ENCODE data around the gene PCNX2.

Gene PCNX2

DNA sequence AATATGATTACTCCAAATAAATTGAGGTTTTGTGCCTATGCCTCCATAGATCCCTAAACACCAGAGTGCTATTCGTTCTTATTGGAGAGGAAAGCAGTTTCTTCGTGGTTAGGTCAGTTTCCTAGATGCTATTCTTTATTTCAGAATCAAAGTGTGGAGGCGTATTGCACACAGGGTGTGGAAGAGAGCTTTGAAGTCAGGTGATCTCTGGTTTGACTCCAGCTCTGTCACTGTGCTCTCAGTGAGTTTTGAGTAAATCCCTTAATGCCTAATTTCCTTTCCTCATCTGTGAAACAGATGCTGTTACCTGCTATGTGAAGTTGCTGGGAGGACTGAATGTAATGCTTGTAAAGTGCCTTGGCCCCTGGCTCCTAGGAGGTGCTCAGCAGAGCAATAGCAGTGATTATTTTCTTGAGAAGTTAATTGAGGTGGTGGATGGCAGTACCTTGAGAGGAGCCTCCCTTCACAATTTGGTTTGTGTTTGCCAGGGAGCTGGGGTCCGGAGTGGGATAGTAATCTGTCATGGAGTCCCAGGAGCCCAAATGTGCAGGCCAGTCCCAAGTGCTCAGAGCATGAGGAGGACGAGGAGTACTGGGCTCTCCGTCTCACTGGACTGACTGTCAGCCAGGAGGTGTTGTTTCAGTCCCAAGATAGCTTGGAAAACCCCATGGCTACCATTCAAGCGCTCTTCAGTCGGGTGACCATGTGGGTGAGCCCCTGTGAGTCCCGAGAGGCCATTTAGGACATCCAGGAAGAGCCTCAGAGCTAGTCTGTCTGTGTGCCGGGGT lies 330.2 kb downstream of the PCNX2 start:
- TF ChIP-seq, protein P1, sequence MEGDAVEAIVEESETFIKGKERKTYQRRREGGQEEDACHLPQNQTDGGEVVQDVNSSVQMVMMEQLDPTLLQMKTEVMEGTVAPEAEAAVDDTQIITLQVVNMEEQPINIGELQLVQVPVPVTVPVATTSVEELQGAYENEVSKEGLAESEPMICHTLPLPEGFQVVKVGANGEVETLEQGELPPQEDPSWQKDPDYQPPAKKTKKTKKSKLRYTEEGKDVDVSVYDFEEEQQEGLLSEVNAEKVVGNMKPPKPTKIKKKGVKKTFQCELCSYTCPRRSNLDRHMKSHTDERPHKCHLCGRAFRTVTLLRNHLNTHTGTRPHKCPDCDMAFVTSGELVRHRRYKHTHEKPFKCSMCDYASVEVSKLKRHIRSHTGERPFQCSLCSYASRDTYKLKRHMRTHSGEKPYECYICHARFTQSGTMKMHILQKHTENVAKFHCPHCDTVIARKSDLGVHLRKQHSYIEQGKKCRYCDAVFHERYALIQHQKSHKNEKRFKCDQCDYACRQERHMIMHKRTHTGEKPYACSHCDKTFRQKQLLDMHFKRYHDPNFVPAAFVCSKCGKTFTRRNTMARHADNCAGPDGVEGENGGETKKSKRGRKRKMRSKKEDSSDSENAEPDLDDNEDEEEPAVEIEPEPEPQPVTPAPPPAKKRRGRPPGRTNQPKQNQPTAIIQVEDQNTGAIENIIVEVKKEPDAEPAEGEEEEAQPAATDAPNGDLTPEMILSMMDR (IDR thresholded peaks at IDR 0.05; ENCODE audit: insufficient read depth, low read length, poor library complexity, severe bottlenecking), result no peak
- Histone ChIP-seq H3K36me3 (ENCODE audit: control insufficient read depth, insufficient read depth, low read length) (no peaks in the 10 kb centered on the region; the same call in none of the 2 replicates), H3K4me3 (replicated peaks; ENCODE audit: low read depth, low read length) (peak overlapping the region; percentile 13; the same call in 1 of the 2 replicates), H3K27me3 (replicated peaks; ENCODE audit: control insufficient read depth, insufficient read depth, low read length) (no peaks in the 10 kb centered on the region)
- no peak for DNase-seq (ENCODE audit: extremely low read depth, insufficient read length)

DNA sequence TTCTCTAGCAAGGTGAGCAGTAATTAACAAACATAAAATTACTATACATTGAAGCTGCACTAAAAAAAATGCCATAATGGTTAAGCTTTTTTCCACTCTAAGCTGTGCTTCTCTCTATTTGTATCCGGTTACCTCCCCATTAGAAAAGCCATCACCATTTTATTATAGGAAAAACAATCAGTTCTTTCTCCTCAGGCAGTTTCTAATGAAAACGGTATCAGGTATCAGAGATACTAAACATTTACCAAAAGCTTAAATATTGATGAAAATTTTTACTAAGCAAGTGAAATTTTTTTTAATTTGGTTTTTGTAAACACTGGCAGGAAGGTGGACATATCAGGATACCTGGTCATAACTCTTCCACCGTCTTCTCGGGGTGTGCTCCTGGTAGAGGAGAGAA lies 330.9 kb downstream of the PCNX2 start:
- Histone ChIP-seq H3K27me3 (replicated peaks; ENCODE audit: control insufficient read depth, insufficient read depth, low read length) (no peaks in the 10 kb centered on the region), H3K36me3 (ENCODE audit: control insufficient read depth, insufficient read depth, low read length) (no peaks in the 10 kb centered on the region; the same call in none of the 2 replicates), H3K4me3 (replicated peaks; ENCODE audit: low read depth, low read length) (no peak overlapping the region)
- TF ChIP-seq, protein P1 (IDR thresholded peaks at IDR 0.05; ENCODE audit: insufficient read depth, low read length, poor library complexity, severe bottlenecking), result no peak
- DNase-seq (ENCODE audit: extremely low read depth, insufficient read length), result no peak

- no peak for DNase-seq (ENCODE audit: extremely low read depth, insufficient read length)
- no peaks in the 10 kb centered on the region for H3K27me3 ChIP-seq (replicated peaks; ENCODE audit: control insufficient read depth, insufficient read depth, low read length)
- TF ChIP-seq, protein P1 (IDR thresholded peaks at IDR 0.05; ENCODE audit: insufficient read depth, low read length, poor library complexity, severe bottlenecking), result no peak
- H3K4me3 ChIP-seq (replicated peaks; ENCODE audit: low read depth, low read length), result no peak overlapping the region
- peaks cover 3% of the 10 kb centered on the region for H3K36me3 ChIP-seq (ENCODE audit: control insufficient read depth, insufficient read depth, low read length)
Observed at GRCh38 chr1:232962761-232963745, 332.5 kb downstream of the PCNX2 start.

GRCh38 chr1:232958067-232958466 lies 337.5 kb downstream of the PCNX2 start:
- no peak overlapping the region for H3K4me3 ChIP-seq (replicated peaks; ENCODE audit: low read depth, low read length)
- no peak for DNase-seq (ENCODE audit: extremely low read depth, insufficient read length)
- TF ChIP-seq, protein P1 (IDR thresholded peaks at IDR 0.05; ENCODE audit: insufficient read depth, low read length, poor library complexity, severe bottlenecking), result no peak
- no peaks in the 10 kb centered on the region for H3K27me3 ChIP-seq (replicated peaks; ENCODE audit: control insufficient read depth, insufficient read depth, low read length)
- H3K36me3 ChIP-seq (ENCODE audit: control insufficient read depth, insufficient read depth, low read length), result peaks cover 7% of the 10 kb centered on the region

DNA sequence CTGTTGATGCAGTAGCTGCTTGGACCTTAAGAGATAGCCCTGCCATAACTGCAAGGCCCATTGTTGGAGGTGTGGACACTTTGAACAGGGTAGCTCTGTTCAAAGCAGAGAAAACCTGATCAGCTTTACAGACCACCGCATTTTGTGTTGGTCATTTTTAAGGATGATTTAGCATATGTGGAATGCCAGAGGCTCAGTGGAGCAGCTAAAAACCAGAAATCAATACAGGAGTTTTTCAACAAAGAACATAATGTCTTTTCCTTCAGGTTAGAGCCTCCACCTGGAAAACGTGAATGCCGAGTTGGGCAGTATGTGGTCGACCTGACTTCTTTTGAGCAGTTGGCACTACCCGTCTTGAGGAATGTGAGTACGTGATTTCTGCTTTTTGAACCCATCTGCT lies 339.4 kb downstream of the PCNX2 start:
- peaks cover 7% of the 10 kb centered on the region for H3K36me3 ChIP-seq (ENCODE audit: control insufficient read depth, insufficient read depth, low read length)
- no peaks in the 10 kb centered on the region for H3K27me3 ChIP-seq (replicated peaks; ENCODE audit: control insufficient read depth, insufficient read depth, low read length)
- no peak for DNase-seq (ENCODE audit: extremely low read depth, insufficient read length)
- no peak overlapping the region for H3K4me3 ChIP-seq (replicated peaks; ENCODE audit: low read depth, low read length)
- TF ChIP-seq, protein P1 (IDR thresholded peaks at IDR 0.05; ENCODE audit: insufficient read depth, low read length, poor library complexity, severe bottlenecking), result no peak

Data from GM06990 (cell line).